GM19351 (cell line): Measurements from ENCODE around the gene GNAZ.
A peak's percentile ranks its signal among the peaks of the same experiment; 100 is the strongest.
"Not testable (repeated sequence)": the region's sequence is repeated elsewhere in the genome, so short reads cannot be mapped to it uniquely, and the experiment has no call there.

Experiments
- ATAC-seq: cut with Tn5 transposase; IDR thresholded peaks from one replicate; pipeline ENCODE4 v1.9.1; 2021; ENCODE audit warnings: mild to moderate bottlenecking, moderate library complexity; ENCODE audit not compliant: unreplicated experiment

The GNAZ gene

GRCh38 chr22:23070418-23071229, at the start of gene GNAZ:
TSS of gene GNAZ (plus strand) at chr22:23070519. CDS start at chr22:23095696, 25,177 bp downstream.
- peak; percentile 30 for ATAC-seq

GRCh38 chr22:23020659-23021293, 49.5 kb upstream of the GNAZ start:
- ATAC-seq, result no peak

- not testable (repeated sequence) for ATAC-seq
Observed at GRCh38 chr22:23021660-23022353, 48.5 kb upstream of the GNAZ start.

GRCh38 chr22:23023294-23023693, 47.0 kb upstream of the GNAZ start:
- ATAC-seq, result no peak

- no peak for ATAC-seq
Observed at GRCh38 chr22:23026777-23027176, 43.5 kb upstream of the GNAZ start.

GRCh38 chr22:23027849-23028248, 42.5 kb upstream of the GNAZ start:
- not testable (repeated sequence) for ATAC-seq

- ATAC-seq, result no peak
Observed at GRCh38 chr22:23029521-23030228, 40.6 kb upstream of the GNAZ start.

- ATAC-seq, result no peak
Observed at GRCh38 chr22:23031381-23031780, 38.9 kb upstream of the GNAZ start.

- no peak for ATAC-seq
Observed at GRCh38 chr22:23031786-23032185, 38.5 kb upstream of the GNAZ start.

- ATAC-seq, result no peak
Observed at GRCh38 chr22:23032658-23033057, 37.7 kb upstream of the GNAZ start.

- ATAC-seq, result no peak
Observed at GRCh38 chr22:23033116-23033905, 37.0 kb upstream of the GNAZ start.

- ATAC-seq, result no peak
Observed at GRCh38 chr22:23034621-23035556, 35.4 kb upstream of the GNAZ start.

GRCh38 chr22:23035557-23036277, 34.6 kb upstream of the GNAZ start:
- no peak for ATAC-seq

GRCh38 chr22:23036684-23037428, 33.5 kb upstream of the GNAZ start:
- ATAC-seq, result no peak

GRCh38 chr22:23037429-23038333, 32.6 kb upstream of the GNAZ start:
- ATAC-seq, result no peak

GRCh38 chr22:23038334-23038642, 32.0 kb upstream of the GNAZ start:
- no peak for ATAC-seq

GRCh38 chr22:23038902-23039301, 31.4 kb upstream of the GNAZ start:
- ATAC-seq, result no peak
